A375 (cell line): ENCODE measurements around the gene GADD45G. TPM values are rescaled to one million over a fixed set of nuclear protein-coding genes. Genes with fewer than 3 reads are reported as not detected.

Experiments used
- total RNA-seq: library from RNA; depleted of rRNA; stranded (reverse); fragments of >200 nt; shearing (Covaris generic); gene quantifications from 2 replicates; pipeline ENCODE4 v1.2.3, GENCODE V29; 2014; rRNA removed

Gene GADD45G, protein sequence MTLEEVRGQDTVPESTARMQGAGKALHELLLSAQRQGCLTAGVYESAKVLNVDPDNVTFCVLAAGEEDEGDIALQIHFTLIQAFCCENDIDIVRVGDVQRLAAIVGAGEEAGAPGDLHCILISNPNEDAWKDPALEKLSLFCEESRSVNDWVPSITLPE
- total RNA-seq = 0.32 TPM in 1 of 2 replicates, not detected in the other

DNA sequence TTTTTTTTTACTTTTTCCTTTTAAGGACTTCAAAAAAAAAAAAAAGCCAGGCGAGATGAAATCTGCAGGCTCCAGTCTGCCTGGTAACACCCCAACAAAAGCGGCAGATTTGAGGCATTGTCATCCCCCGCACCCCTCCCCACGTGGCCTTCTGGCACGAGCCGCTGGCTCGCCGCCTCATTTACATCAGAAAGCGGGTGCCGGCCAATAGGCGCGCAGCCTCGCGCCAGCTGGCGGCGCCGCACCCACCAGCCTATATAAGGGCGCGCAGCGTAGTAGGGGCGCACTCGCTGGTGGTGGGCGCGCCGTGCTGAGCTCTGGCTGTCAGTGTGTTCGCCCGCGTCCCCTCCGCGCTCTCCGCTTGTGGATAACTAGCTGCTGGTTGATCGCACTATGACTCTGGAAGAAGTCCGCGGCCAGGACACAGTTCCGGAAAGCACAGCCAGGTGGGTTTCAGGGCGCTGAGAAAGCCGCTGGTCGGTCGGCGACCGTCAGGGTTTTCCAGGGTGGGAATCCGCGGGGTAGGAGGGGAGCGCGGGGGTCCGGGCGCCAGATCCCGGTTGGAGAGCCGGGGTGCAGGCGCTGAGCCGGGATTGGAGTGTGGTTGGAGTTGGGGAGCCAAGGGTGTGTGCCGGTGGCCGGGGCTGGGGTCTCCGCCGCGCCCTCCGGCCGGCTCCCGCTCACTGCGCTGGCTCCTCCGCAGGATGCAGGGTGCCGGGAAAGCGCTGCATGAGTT lies at the start of gene GADD45G:
Gene GADD45G, plus strand, starts transcription at position 284 of the 736 bp plus-strand sequence. Its CDS starts 110 bp downstream, at position 394.

Other genes starting within 250 kb of the GADD45G start
- gene SEMA4D, start 106.9 kb upstream of the GADD45G start, total RNA-seq = 6.4 and 6.5 TPM in 2 replicates